Measurements from ENCODE around the gene PARVA.

Gene PARVA

DNA sequence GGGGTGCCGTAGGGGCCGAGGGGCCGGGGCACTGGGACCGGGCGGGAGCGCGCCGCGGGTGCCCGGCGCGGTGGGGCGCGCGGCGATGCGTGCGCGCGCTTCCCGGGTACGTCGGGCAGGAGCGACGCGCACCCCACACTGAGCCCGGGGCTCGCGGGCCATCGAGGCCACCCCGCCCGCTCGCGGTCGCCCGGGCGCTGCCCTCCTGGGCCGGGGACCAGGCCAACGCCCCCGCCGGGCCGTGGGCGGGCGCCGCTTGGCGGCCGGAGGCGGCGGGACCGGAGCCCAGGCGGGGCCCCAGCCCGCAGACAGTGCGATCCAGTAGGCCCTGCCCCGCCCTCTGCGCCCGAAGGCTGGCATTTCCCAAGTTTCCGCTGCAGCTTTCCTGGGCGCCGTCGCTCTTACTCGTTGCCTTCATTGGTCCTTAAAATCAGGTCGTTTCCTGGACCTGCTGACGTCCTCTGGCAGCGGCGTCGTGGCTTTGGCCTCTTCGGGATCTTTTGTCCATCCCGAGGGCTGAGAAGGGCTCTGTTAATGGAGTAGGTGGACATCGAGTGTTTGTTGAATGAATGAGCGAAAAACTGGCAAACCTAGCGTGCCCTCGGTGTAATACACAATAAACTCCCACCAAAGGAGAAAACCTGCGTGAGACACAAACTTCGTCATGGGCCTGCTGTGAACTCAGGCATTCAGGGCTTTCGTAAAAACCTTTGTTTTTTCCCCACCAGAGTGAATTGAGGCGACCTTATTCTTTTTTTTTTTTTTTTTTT lies 638 bp downstream of the PARVA start:
- DNase-seq, result peak; percentile 39

DNA sequence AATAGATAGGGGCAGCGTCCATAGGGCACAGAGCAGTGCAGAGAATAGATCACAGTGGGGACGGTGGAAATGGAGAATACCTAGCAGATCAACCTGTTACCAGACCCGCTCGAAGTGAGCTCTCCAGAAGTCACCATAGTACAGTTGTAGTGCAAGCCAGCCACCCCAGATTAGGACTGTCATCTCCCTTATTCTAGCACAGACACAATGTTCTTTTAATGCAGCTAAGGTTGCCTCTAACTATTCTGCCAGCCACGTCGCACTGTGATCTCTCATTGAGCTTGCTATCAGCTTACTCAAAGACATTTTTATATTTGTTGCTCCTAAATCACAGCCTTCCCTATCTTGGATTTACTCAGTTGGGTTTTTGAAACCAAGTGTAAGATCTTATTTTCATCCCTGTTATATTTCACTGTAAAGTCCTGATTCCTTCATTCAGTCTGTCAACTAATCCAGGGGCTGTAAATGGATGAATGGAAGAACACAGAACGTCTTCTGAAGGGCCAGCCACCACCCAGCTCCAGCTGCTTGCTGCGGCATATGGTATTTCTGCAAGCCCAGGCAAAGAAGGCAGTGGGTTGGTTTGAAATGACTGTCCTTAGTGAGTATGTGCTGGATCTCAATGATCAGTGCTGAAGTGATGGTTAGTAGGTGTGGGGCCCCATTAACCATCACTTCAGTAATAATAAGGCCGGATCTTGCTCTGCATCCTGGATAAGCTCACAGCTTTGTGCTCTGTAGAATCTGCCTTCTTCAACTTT lies 3.4 kb downstream of the PARVA start:
- DNase-seq, result no peak

DNA sequence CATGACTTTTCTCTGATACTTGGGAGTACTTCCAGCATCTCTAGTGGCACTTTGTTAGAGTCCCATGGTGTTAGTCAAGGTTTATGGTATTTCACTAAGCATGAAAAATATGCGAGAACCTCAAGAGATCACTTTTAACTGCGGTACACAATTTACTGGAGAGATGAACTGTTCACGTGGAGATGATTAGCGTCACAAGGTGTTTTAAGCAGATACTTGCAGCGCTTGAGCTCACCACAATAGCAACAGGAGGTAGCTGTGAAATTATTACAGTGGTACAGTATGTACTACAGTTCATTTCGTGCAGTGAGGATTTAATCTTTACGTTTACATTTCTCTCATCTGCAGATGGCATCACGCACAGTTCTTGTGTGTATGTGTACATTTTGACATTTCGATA lies 4.5 kb downstream of the PARVA start:
- DNase-seq, result no peak

DNA sequence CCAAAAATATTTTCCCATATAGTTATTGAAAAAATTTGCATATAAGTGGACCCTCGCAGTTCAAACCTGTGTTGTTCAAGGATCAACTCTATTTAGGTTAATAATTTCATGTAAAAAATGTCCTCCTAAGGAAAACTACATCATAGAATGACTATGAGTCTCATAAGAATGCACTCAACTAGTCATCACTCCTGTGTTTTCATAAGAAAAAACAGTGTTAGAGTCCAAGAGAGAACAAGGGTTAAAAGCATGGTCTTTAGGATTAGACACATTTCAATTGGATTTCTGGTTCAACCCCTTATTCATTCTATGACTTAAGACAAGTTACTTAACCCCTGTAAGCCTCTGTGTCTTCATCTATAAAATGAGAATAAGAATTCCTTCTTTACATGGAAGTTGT lies 5.1 kb downstream of the PARVA start:
- DNase-seq, result no peak

DNA sequence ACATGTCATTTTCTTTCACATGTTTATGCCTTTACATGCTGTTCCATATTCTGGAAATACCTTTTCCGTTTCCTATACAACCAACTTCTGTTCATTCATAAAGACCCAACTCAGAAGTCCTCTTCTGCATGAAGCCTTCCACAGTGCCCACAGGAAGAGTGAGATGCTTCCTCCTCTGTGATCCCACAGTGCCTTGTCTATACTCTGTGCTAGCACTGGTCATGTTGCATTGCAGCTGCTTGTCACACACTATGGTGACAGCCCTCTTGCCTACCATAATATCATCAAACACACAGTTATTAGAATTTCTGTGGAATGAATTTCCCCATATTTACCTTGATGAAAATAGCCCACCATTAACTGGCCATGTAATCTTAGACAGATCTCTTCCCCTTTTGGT lies 8.9 kb downstream of the PARVA start:
- no peak for DNase-seq

DNA sequence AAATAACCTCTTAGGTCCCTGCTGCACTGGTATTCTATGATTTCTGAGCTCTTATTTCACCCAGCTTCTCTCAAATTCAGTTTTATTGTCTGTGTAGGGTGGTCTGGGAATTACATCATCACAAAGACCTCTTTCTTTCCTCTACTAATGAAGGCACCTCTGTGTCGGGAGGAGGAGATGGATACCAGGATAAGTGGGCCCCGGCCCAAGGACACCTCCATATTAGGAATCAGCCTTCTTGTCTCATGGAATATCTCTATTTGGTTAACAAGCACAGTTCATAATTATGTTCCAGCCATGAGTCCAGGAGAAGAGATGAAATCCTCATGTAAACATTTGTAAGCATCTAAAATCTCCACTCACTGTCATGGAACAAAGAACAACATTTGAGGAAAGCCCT lies 9.4 kb downstream of the PARVA start:
- DNase-seq, result peak; percentile 41

DNA sequence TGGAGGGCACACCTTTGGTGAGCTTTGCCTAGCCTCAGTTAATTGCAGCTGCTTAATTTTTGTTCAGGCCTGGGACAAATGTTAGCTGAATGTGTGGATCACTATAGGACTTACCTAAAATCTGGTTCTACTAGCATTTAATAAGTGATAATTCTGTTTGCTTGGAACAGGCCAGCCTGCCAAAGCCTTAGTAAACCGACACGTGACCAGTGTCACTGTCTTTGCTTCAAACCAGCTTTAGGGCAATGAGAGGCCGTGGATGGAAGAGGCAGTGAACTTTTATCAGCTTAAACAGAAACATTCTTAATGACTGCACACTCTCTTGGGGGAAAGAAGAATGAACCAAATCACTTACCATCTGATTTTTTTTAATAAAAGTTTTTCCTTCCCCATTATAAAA lies 10.8 kb downstream of the PARVA start:
- DNase-seq, result no peak

DNA sequence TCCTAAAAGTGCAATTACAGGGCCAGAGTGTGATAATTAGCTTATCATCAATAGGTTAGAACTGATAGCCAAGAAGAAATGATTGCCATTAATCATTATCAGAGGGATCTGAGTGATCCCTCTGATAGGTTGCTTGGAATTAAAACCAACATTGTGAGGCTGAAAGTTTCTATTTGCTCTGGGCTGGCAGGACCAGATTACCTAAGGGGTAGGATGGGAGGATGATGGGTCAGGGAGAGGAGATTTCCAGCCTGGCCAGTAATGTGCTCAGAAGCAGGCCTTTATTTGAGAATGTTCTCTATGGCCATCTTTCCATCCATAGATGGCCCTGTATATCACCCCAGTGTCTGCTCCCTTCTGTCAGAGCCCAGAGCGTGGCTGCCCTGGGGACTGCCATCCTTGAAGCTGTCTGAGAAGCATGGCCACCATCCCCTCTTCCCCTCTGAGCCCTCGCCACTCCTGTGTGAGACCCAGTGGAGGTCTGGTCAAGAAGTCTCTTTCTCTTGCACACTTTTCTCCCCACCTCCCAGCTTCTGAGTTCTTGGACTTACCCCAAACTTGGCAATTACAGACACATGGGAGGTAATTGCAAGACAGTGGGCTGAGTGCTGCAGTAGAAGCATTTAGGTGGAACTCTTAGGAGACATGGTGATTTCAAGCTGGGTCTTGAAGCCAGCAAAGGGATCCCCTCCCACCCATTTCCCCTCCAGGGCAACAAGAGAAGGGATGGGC lies 11.7 kb downstream of the PARVA start:
- DNase-seq, result no peak

DNA sequence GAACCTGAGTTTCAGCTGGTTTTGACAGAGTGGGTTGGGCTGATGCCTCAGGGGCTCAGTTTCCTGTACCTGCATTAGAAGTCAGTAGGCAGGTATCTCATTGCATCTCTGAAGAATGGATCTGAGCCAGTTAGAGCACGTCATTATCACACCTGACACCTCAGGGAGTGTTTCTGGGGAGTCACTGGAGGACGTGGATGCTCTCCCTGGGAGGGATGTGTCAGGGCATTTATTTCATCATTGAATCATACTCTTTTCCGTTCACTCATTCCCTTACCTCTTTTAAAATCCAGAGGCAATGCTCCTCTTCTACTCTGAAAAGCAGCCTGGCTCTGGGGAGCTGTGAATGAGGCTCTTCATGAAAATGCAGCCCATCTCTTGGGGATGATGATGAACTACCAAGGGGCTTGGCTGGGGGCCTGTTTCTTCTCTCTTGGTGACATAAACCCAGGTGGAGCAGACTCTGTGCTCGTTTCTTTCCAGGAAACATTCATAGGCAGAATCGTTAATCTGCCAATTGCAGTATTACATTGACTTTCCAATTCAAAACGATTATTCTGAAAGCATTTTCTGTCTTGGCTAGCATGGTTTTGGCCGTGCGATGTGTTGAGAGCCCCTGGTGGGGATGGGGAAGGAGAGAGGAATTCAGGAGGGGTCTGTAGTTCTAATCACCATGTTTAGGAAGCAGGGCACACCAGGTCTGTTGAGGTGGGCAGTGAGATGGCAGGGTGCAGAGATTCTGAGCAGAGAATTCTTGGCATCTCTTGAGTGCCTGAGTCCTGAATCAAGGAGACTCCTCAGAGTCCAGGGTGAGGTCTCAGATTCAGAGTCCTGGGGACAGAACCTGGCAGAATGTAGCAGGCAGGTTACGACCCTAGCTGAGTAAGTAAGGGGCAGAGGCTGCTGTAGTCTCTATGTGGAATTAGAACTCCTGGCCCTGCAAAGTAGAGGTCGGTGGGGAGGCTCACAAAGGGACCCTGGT lies 12.6 kb downstream of the PARVA start:
- DNase-seq, result no peak

DNA sequence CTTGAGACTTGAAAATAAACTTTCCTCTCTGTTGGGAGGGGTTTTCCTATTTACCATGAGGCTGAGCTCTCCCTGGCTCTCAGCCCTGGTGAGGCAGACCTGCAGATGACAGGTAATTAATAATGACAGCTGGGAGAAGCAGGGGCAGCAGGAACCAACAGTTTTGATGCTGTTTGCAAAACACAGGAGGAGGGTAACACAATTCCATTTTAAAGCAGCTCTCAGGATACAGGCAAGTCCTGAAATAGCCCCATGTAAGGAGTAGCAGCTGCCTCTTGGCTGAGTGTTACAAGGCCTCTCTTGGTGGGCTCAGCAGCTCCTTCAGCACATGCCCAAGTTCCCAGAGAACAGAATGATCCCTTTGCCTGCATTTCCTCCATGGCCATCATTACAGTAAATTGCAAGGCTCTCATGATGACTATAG lies 13.3 kb downstream of the PARVA start:
- DNase-seq, result no peak

DNA sequence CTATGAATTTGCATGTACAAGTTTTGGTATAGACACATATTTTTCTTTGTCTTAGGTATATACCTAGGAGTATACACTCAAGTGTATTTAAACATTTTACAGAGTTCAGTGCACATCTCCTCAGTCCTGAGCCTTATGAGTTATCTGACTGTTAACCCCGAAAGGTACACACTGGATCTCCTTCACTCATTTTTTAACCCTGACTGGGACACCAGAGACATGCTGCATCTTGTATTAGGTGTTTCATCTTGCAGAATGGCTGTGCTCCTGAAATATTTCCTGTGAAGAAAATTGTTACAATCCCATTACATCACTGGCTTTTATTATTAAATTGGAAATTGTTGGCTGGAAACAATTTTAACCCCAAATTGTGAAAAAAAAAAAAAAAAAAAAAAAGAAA lies 15.3 kb downstream of the PARVA start:
- no peak for DNase-seq

DNA sequence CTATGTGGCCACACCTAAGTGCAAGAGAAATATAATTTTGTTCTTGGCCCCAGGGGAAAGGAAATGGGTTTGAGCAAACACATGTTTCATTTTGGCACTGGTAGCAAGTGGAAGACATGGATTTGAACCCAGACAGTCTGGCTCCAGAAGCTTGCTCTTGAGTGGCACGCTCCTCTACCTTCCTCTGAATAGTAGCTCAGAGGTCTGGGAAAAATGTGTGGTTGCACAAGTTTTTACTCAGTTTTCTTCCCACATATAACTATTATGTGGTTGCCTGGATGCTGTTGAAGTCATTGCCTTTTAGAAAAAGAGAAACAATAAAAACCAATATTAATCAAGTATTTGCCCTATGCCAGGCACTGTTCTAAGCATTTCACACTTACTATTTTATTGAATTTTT lies 16.3 kb downstream of the PARVA start:
- DNase-seq, result no peak

DNA sequence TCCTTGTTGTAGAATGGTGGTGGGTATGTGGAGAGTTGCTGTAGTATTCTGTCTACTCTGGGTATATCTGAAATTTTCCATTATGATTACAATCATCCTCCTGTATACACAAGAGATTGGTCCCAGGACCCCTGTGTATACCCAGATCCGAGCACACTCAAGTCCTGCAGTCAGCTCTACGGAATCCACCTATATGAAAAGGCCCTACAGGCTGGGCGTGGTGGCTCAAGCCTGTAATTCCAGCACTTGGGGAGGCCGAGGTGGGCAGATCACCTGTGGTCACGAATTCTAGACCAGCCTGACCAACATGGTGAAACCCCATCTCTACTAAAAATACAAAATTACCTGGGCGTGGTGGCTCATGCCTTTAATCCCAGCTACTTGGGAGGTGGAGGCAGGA lies 17.2 kb downstream of the PARVA start:
- DNase-seq, result no peak

DNA sequence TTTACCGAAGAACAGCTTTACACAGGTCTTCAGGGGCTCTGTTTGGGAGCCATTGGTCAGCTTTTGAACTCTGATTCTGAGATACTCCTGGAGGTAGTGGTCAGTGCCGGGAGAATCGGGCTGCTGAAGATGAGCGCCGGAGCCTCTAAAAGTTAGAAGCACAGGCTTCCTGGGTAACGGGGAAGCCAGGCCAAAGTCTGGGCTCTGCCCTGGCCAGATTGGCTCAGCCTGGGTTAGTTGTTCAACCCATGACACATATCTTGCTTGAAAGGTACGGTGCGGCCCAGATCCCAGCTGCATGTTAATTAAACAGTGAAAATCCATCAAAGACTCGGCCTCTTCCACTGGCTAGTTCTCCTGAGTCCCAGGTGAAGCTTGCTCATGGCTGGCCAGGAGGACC lies 18.0 kb downstream of the PARVA start:
- no peak for DNase-seq

DNA sequence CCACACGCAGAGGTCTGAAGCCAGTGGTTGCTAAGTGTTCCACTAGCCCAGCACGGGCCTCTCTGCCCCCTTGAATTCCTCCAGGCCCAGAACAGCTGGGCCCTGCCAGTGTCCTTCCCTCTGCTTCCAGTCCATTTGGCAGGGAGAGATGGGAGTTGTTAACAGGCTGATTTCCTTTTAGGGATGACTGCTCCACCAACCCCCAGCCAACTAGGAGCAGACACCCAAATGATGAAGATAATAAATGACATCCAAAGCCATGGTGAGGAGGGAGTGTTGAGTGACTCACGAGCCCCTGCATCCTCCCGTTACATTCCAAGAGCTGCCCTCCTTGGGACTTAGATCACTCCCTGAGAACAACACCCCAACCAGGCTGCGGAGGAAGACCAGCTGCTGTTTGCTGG lies 20.6 kb downstream of the PARVA start:
- no peak for DNase-seq

DNA sequence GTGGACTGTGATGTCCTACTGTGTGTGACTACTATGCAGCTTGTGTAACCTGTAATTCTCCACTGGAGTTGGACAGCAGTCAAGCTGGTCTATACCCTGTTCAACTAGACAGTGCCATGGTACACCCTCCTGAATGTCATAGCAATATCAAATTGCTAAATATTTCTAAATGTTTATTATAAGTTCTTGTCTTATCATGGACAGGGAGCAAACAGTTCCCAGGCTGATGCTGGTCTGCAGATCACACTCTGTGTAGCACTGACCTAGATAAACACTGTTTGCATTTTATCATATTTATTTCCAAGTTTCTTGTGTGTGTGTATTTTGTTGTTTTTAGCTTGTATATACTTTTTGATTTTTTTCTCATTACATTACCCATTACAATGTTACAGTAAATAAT lies 22.0 kb downstream of the PARVA start:
- DNase-seq, result no peak

DNA sequence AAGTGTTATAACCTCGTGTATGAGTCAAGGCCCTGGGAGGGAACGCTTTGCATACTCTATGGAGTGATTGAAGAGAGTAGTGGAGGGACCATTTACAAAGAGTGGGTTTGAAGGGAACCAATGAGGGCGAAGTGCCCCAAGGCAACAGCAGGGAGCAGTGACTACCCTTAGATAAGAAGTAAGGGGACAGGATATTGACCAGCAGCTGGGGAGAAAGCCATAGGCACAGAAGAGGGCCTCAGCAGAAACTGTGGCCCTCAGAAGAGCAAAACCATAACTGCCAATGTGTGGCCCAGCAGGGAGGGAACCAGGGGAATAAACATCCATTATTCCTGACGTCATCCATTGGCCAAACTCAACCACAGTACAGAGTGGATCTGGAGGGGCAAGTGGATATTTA lies 24.7 kb downstream of the PARVA start:
- DNase-seq, result no peak

DNA sequence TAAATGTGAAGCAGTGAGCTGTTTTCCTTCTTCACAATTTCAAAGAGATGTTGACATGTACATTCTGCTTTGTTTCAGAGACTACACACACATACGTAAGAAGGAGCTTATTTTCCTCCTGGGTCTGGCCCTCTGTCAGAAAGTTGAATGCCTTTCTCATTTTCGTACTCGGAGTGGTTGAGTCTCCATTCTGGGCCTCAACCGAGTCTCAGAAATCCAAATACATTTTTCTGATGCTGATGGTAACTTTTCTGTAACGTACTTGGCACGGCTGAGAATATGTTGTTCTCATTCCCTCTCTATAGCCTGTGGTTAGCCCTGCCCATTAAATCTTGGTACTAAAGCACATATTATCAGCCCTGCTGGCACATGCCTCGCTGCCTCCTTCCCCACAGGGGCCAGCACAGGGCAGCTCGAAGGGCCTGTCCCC lies 25.3 kb downstream of the PARVA start:
- DNase-seq, result no peak

DNA sequence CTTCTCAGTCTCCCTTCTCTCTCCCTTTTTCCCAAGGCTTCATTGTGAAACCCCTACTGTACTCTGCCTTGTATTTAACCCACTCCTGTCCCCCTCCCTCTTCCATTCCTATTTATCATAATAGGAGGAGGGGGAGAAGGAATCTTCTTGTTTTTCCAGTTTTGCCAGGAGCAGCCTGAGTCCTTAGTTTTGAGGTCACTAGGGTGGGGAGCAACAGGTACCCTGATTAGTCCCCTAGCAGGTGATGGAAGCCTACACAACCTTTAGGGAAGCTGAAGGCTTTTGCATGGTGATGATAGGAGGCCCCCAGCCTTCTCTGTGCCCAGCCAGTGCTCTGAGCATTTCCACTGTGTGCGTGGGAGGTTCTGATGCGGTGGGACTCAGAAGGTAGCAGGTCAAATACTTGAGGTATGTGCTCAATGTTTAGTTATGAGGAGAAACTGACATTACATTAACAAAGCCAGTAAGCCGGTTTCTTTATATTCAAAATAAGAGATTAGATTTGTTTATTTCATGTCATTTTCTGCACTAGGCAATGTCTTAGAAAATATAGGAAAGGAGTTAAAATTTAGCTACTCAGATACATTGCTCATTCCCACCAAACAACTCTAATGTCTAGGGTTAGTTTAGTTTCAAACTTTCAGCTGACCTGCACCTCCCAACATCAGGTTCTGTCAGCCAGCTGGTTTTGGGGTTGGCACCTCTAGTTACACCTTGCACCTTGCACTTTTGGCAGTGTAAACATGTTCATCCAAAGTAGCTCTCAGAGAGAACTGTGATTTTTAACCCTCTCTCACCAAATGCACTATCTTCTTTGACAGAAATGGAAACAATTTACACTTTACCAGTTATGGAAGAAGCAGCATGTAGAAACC lies 26.0 kb downstream of the PARVA start:
- DNase-seq, result no peak

DNA sequence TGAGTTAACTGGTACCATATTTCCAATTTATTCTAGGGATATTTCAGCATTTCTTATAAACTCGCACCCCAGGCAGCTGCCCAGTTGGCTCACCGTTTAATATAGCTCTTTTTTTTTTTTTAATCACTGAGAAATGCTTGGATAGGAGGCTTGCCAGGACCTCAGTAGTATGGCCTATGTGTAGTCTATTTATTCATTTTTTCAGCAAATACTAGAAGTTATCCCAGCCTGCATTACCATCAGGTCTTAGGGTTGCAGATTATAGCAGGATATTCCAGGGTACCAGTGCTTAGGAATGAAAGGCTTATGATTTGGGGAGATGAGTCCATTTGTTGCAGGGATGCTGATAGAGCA lies 26.6 kb downstream of the PARVA start:
- no peak for DNase-seq

DNA sequence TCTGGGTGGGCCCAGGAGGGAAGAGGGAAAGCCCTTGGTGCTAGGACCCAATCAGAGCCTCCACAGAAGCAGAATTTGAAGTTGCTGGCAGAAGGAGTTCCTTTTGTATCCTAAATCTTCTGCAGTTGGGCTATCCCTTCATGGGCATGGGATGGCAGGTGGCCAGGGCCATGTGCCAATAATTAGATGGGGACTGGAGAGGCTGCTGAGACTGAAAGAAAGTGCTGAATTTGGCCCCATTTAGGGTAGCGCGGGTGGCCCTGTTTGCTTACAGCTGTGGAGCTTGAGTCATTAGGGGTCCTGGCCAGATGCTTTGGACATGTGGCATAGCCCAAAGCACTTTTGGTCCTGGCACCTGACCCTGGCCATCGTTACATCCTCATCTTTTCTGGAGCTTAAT lies 27.1 kb downstream of the PARVA start:
- no peak for DNase-seq
